Liver (tissue), 9 donors: ENCODE data around the gene SGPP2. TPM values are rescaled to one million over a fixed set of nuclear protein-coding genes. Genes with fewer than 3 reads are reported as not detected.

ENCODE experiments used
- DNase-seq: peaks from one replicate; pipeline ENCODE4 v3.0.0-alpha.2; 2017; ENCODE audit warnings: low spot score
- H3K27ac ChIP-seq, 2 donors: one replicate each; pipeline ENCODE4 v1.7.0; 2013; ENCODE audit warnings: inconsistent platforms in 2 of 2, low read length in 2 of 2, control low read depth in 1 of 2, low read depth in 1 of 2, mild to moderate bottlenecking in 1 of 2
- H3K27me3 ChIP-seq, 4 donors: one replicate each; pipeline versions ENCODE4 v1.6.1 to v1.7.0; 2013; ENCODE audit warnings: low read length in 3 of 4, inconsistent platforms in 1 of 4, mild to moderate bottlenecking in 1 of 4, moderate library complexity in 1 of 4; ENCODE audit not compliant: control insufficient read depth in 4 of 4, insufficient read depth in 4 of 4
- H3K36me3 ChIP-seq, 4 donors: one replicate each; pipeline versions ENCODE4 v1.6.1 to v1.7.0; 2013; ENCODE audit warnings: low read length in 3 of 4, mild to moderate bottlenecking in 3 of 4, low read depth in 1 of 4, moderate library complexity in 1 of 4; ENCODE audit not compliant: control insufficient read depth in 4 of 4, insufficient read depth in 3 of 4
- H3K4me1 ChIP-seq, 4 donors: one replicate each; pipeline versions ENCODE4 v1.6.1 to v1.7.0; 2013; ENCODE audit warnings: low read length in 3 of 4, mild to moderate bottlenecking in 3 of 4, moderate library complexity in 1 of 4; ENCODE audit not compliant: control insufficient read depth in 4 of 4, insufficient read depth in 4 of 4
- H3K4me3 ChIP-seq, 3 donors: one replicate each; pipeline versions ENCODE4 v1.6.1 to v1.7.0; 2013; ENCODE audit warnings: low read length in 3 of 3, control low read depth in 1 of 3, low read depth in 1 of 3, mild to moderate bottlenecking in 1 of 3
- H3K9ac ChIP-seq, 2 donors: one replicate each; pipeline ENCODE4 v1.7.0; 2013; ENCODE audit warnings: low read length in 2 of 2, mild to moderate bottlenecking in 2 of 2, moderate library complexity in 2 of 2, control low read depth in 1 of 2, low read depth in 1 of 2
- H3K9me3 ChIP-seq, 4 donors: one replicate each; pipeline versions ENCODE4 v1.6.1 to v1.7.0; 2013; ENCODE audit warnings: low read length in 3 of 4; ENCODE audit not compliant: control insufficient read depth in 4 of 4
- ATF3 ChIP-seq: IDR thresholded peaks from 2 replicates; pipeline ENCODE4 v1.6.1; 2016; ENCODE audit warnings: antibody characterized with exemption
- CTCF ChIP-seq: fragments of 150-350 bp; IDR thresholded peaks from 2 replicates; pipeline ENCODE4 v1.5.1; 2017; ENCODE audit warnings: improper control_type of control experiment, low read depth, low read length; ENCODE audit not compliant: missing input control
- EGR1 ChIP-seq, 2 donors: IDR thresholded peaks; 2 replicates each; pipeline ENCODE4 v1.6.1; 2016 to 2018; ENCODE audit warnings: antibody characterized with exemption in 2 of 2, low read depth in 2 of 2
- FOXA1 ChIP-seq: IDR thresholded peaks from 2 replicates; pipeline ENCODE4 v1.6.1; 2016; ENCODE audit warnings: antibody characterized with exemption
- FOXA2 ChIP-seq: IDR thresholded peaks from 2 replicates; pipeline ENCODE4 v1.6.1; 2016; ENCODE audit warnings: antibody characterized with exemption
- GABPA ChIP-seq, 2 donors: IDR thresholded peaks in 1 of 2; conservative IDR thresholded peaks in 1 of 2; 2 replicates each; pipeline ENCODE4 v1.6.1; 2016; ENCODE audit warnings: antibody characterized with exemption in 2 of 2, mild to moderate bottlenecking in 1 of 2, moderate library complexity in 1 of 2
- HNF4A ChIP-seq, 2 donors: conservative IDR thresholded peaks; 2 replicates each; pipeline ENCODE4 v1.6.1; 2016; ENCODE audit warnings: antibody characterized with exemption in 2 of 2, mild to moderate bottlenecking in 2 of 2
- HNF4G ChIP-seq: IDR thresholded peaks from 2 replicates; pipeline ENCODE4 v1.6.1; 2016; ENCODE audit warnings: antibody characterized with exemption
- JUND ChIP-seq, 2 donors: IDR thresholded peaks; 2 replicates each; pipeline ENCODE4 v1.6.1; 2016; ENCODE audit warnings: antibody characterized with exemption in 2 of 2
- MAX ChIP-seq: IDR thresholded peaks from 2 replicates; pipeline ENCODE4 v1.6.1; 2016; ENCODE audit warnings: antibody characterized with exemption
- NR2F2 ChIP-seq: IDR thresholded peaks from 2 replicates; pipeline ENCODE4 v1.6.1; 2016; ENCODE audit warnings: antibody characterized with exemption
- RAD21 ChIP-seq, 2 donors: IDR thresholded peaks; 2 replicates each; pipeline ENCODE4 v1.6.1; 2016; ENCODE audit warnings: antibody characterized with exemption in 2 of 2, mild to moderate bottlenecking in 2 of 2
- REST ChIP-seq: IDR thresholded peaks from 2 replicates; pipeline ENCODE4 v1.6.1; 2016; ENCODE audit warnings: antibody characterized with exemption, mild to moderate bottlenecking
- RXRA ChIP-seq, 2 donors: IDR thresholded peaks; 2 replicates each; pipeline ENCODE4 v1.6.1; 2017 to 2018; ENCODE audit warnings: antibody characterized with exemption in 2 of 2, mild to moderate bottlenecking in 1 of 2
- SP1 ChIP-seq: IDR thresholded peaks from 2 replicates; pipeline ENCODE4 v1.6.1; 2018; ENCODE audit warnings: antibody characterized with exemption, mild to moderate bottlenecking
- TAF1 ChIP-seq: conservative IDR thresholded peaks from 2 replicates; pipeline ENCODE4 v1.6.1; 2016; ENCODE audit warnings: antibody characterized with exemption, mild to moderate bottlenecking
- YY1 ChIP-seq: IDR thresholded peaks from 2 replicates; pipeline ENCODE4 v1.6.1; 2016; ENCODE audit warnings: antibody characterized with exemption, mild to moderate bottlenecking
- ZBTB33 ChIP-seq: IDR thresholded peaks from 2 replicates; pipeline ENCODE4 v1.6.1; 2016; ENCODE audit warnings: antibody characterized with exemption
- WGBS: extraction: QIAGEN DNeasy Blood & Tissue Kit; methylation state at CpG from one replicate; pipeline ENCODE4 v1.1.7; 2013; 5-methylcytosine and 5-hydroxymethylcytosine counted together
- polyA plus RNA-seq, 2 donors: library from polyadenylated mRNA; stranded (reverse) in 1 of 2; unstranded in 1 of 2; fragments of 200-250 nt in 1 of 2; fragments of >200 nt in 1 of 2; fragmentation: Nextera tagmentation in 1 of 2; extraction: Ambion mirVana in 1 of 2; gene quantifications; one replicate each; pipeline versions ENCODE4 v1.2.1 to v1.2.3, GENCODE V29; 2013 to 2015
- total RNA-seq, 2 donors: library from RNA; depleted of rRNA; stranded (reverse); fragments of >200 nt; gene quantifications; one replicate each; pipeline ENCODE4 v1.2.3, GENCODE V29; 2014
- donor health status: healthy.
- donor health status: healthy.
- donor health status: healthy.
- donor health status: healthy.
- donor health status: healthy.

Gene SGPP2
- total and polyA plus RNA-seq, 4 donors: 0.16 to 0.33 (median 0.31) TPM; not detected in 1

- peaks cover 0 to 2% (median 0%) of the 10 kb centered on the region in 4 donors for H3K9me3 ChIP-seq
- 80% methylated on average over 3 of the region's 3 CpGs for WGBS
- H3K4me3 ChIP-seq: no peak overlapping the region
- no peaks in the 10 kb centered on the region for H3K4me1 ChIP-seq
- TF ChIP-seq RAD21 (IDR thresholded peaks at IDR 0.05) (no peak), ZBTB33 (no peak), MAX (no peak), FOXA1 (no peak), ATF3 (no peak), HNF4A (conservative IDR thresholded peaks at IDR 0.05) (no peak), EGR1 (IDR thresholded peaks at IDR 0.05; ENCODE audit: low read depth in 2 of 2) (no peak), JUND (IDR thresholded peaks at IDR 0.05) (no peak), GABPA (IDR thresholded peaks at IDR 0.05 in 1 of 2, conservative IDR thresholded peaks at IDR 0.05 in 1 of 2) (no peak), NR2F2 (no peak), RXRA (IDR thresholded peaks at IDR 0.05) (no peak)
- no peak overlapping the region for H3K9ac ChIP-seq
- no peak overlapping the region for H3K27ac ChIP-seq
- H3K36me3 ChIP-seq: no peaks in the 10 kb centered on the region
- DNase-seq: no peak
- peaks cover 0 to 7% (median 2%) of the 10 kb centered on the region in 4 donors for H3K27me3 ChIP-seq
These were observed 5.7 kb downstream of the SGPP2 start for GRCh38 chr2:222430071-222430470.

- no peak overlapping the region for H3K27ac ChIP-seq
- no peak for DNase-seq
- TF ChIP-seq JUND (IDR thresholded peaks at IDR 0.05) (no peak), FOXA1 (no peak), GABPA (IDR thresholded peaks at IDR 0.05 in 1 of 2, conservative IDR thresholded peaks at IDR 0.05 in 1 of 2) (no peak), HNF4G (no peak), TAF1 (no peak), REST (no peak), FOXA2 (no peak), NR2F2 (no peak), MAX (no peak), ATF3 (no peak), EGR1 (IDR thresholded peaks at IDR 0.05; ENCODE audit: low read depth in 2 of 2) (no peak), RXRA (IDR thresholded peaks at IDR 0.05) (no peak), CTCF (no peak), ZBTB33 (no peak), RAD21 (IDR thresholded peaks at IDR 0.05) (no peak), SP1 (no peak), HNF4A (conservative IDR thresholded peaks at IDR 0.05) (no peak), YY1 (no peak)
- peaks cover 0 to 7% (median under 1%) of the 10 kb centered on the region in 4 donors for H3K27me3 ChIP-seq
- H3K9ac ChIP-seq: no peak overlapping the region
- no peaks in the 10 kb centered on the region for H3K4me1 ChIP-seq
- peaks cover 0 to 2% (median 0%) of the 10 kb centered on the region in 4 donors for H3K9me3 ChIP-seq
- H3K36me3 ChIP-seq: no peaks in the 10 kb centered on the region
- H3K4me3 ChIP-seq: no peak overlapping the region
These were observed 6.3 kb downstream of the SGPP2 start for GRCh38 chr2:222430681-222431080.
